Measurements from ENCODE around the gene EOGT.

The EOGT gene

GRCh38 chr3:69013253-69014021 lies at the start of gene EOGT:
Gene EOGT (minus strand): TSS chr3:69013684. CDS start chr3:69009846, 3,838 bp downstream.
- peak; percentile 74 to 86 for DNase-seq

- DNase-seq: no peak
Observed at GRCh38 chr3:69059688-69060087, 46.2 kb upstream of the EOGT start.

GRCh38 chr3:69058947-69059224 lies 45.4 kb upstream of the EOGT start:
- no peak for DNase-seq

- peak in 1 of 2 donors; percentile 54 for DNase-seq
Observed at GRCh38 chr3:69058180-69058946, 44.9 kb upstream of the EOGT start.

- DNase-seq: no peak
Observed at GRCh38 chr3:69052472-69052898, 39.0 kb upstream of the EOGT start.

- peak; percentile 98 for DNase-seq
Observed at GRCh38 chr3:69051756-69052471, 38.4 kb upstream of the EOGT start, which contains the start of gene TMF1. Gene TMF1 (minus strand): TSS chr3:69052333. CDS start chr3:69052086, 247 bp downstream.

- no peak for DNase-seq
Observed at GRCh38 chr3:69048990-69049389, 35.5 kb upstream of the EOGT start.

- DNase-seq: no peak
Observed at GRCh38 chr3:69044608-69045007, 31.1 kb upstream of the EOGT start.

GRCh38 chr3:69033470-69033869 lies 20.0 kb upstream of the EOGT start:
- DNase-seq: peak in 1 of 2 donors; percentile 29

GRCh38 chr3:69032737-69033136 lies 19.3 kb upstream of the EOGT start:
- DNase-seq: no peak

GRCh38 chr3:69032142-69032541 lies 18.7 kb upstream of the EOGT start:
- no peak for DNase-seq

GRCh38 chr3:69031635-69032034 lies 18.2 kb upstream of the EOGT start:
- no peak for DNase-seq

GRCh38 chr3:69020857-69021256 lies 7.4 kb upstream of the EOGT start:
- DNase-seq: no peak

- DNase-seq: peak in 1 of 2 donors; percentile 24
Observed at GRCh38 chr3:69020424-69020823, 6.9 kb upstream of the EOGT start.

- DNase-seq: no peak
Observed at GRCh38 chr3:69016901-69017300, 3.4 kb upstream of the EOGT start.

GRCh38 chr3:69016102-69016501 lies 2.6 kb upstream of the EOGT start:
- no peak for DNase-seq

- DNase-seq: no peak
Observed at GRCh38 chr3:69014022-69014580, 617 bp upstream of the EOGT start.

GRCh38 chr3:69012800-69013252 lies 658 bp downstream of the EOGT start:
- peak; percentile 17 to 38 for DNase-seq

GRCh38 chr3:69012100-69012799 lies 1.2 kb downstream of the EOGT start:
- DNase-seq: no peak

- DNase-seq: no peak
Observed at GRCh38 chr3:69011096-69011730, 2.3 kb downstream of the EOGT start.

GRCh38 chr3:69009559-69010410 lies 3.7 kb downstream of the EOGT start:
- no peak for DNase-seq
